Measurements from ENCODE around the gene CPTP. TPM values are rescaled to one million over a fixed set of nuclear protein-coding genes. Genes with fewer than 3 reads are reported as not detected.

The CPTP gene
- total and polyA plus RNA-seq, 2 of the 13 experiments (the other 11 are each of a cell fraction or from before 2014, with no cell fraction given) = 5.5 to 9.3 TPM

DNA sequence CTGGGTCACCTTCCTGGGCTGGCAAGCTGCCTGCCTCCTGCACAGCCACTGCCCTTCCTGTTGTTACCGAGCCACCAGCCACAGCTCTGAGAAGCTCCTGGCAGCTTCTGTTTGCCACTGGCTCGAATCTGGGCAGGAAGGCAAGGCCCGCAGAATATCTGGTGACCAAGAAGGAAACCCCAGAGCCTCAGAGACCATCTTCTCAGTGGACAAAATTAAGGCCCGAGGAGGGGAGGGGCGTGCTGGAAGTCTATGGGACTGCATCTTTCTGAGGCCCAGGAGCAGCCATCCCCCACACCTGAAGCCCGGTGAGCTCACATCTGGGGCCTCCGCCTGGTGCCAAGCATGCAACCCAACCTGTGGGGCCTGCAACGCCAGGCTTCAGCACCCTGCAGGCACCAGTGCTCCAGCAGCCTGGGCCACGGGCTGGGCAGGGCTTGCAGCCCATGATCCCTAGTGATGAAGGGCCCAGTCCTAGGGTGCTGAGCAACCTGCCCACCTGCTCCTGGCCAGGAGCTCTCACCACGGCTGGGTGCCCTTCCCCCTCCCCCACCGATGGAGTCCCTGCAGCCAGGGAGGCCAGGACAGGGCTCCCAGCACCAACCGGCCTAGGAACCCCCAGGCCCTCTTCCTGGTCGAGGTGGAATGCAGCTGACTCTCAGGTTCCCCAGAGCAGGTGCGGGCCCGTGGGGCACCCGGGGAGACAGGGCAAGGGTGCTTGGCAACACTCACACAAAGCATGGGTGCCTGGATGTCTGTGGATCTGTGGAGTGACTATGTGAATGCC is 879 bp downstream of the CPTP start (continued):
- TF ChIP-seq, protein P1, sequence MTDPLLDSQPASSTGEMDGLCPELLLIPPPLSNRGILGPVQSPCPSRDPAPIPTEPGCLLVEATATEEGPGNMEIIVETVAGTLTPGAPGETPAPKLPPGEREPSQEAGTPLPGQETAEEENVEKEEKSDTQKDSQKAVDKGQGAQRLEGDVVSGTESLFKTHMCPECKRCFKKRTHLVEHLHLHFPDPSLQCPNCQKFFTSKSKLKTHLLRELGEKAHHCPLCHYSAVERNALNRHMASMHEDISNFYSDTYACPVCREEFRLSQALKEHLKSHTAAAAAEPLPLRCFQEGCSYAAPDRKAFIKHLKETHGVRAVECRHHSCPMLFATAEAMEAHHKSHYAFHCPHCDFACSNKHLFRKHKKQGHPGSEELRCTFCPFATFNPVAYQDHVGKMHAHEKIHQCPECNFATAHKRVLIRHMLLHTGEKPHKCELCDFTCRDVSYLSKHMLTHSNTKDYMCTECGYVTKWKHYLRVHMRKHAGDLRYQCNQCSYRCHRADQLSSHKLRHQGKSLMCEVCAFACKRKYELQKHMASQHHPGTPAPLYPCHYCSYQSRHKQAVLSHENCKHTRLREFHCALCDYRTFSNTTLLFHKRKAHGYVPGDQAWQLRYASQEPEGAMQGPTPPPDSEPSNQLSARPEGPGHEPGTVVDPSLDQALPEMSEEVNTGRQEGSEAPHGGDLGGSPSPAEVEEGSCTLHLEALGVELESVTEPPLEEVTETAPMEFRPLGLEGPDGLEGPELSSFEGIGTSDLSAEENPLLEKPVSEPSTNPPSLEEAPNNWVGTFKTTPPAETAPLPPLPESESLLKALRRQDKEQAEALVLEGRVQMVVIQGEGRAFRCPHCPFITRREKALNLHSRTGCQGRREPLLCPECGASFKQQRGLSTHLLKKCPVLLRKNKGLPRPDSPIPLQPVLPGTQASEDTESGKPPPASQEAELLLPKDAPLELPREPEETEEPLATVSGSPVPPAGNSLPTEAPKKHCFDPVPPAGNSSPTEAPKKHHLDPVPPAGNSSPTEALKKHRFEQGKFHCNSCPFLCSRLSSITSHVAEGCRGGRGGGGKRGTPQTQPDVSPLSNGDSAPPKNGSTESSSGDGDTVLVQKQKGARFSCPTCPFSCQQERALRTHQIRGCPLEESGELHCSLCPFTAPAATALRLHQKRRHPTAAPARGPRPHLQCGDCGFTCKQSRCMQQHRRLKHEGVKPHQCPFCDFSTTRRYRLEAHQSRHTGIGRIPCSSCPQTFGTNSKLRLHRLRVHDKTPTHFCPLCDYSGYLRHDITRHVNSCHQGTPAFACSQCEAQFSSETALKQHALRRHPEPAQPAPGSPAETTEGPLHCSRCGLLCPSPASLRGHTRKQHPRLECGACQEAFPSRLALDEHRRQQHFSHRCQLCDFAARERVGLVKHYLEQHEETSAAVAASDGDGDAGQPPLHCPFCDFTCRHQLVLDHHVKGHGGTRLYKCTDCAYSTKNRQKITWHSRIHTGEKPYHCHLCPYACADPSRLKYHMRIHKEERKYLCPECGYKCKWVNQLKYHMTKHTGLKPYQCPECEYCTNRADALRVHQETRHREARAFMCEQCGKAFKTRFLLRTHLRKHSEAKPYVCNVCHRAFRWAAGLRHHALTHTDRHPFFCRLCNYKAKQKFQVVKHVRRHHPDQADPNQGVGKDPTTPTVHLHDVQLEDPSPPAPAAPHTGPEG (CRISPR knock-in tag; IDR thresholded peaks at IDR 0.05) = no peak
- TF ChIP-seq SMARCE1 (IDR thresholded peaks at IDR 0.05; ENCODE audit: borderline replicate concordance) = no peak
- TF ChIP-seq MXD4 (CRISPR knock-in tag; IDR thresholded peaks at IDR 0.05) = no peak
- TF ChIP-seq ZMYM4 (CRISPR knock-in tag; IDR thresholded peaks at IDR 0.05) = no peak
- no peak for TF ChIP-seq NCOA5 (CRISPR knock-in tag; IDR thresholded peaks at IDR 0.05)
- peak; percentile 65; the same call in 1 of the 2 replicates for TF ChIP-seq BCL3 (CRISPR knock-in tag; IDR thresholded peaks at IDR 0.05)
- 0 out of 4 replicates have a peak, but pooled peaks of 1 of the 2 experiments have one; percentile 6 for TF ChIP-seq POLR2A (IDR thresholded peaks at IDR 0.05; ENCODE audit: insufficient read depth in 1 of 2, low read depth in 2 of 2, low read length in 2 of 2)
- no peak for TF ChIP-seq NR0B2 (CRISPR knock-in tag; IDR thresholded peaks at IDR 0.05)
- no peak for TF ChIP-seq ZNF362 (CRISPR knock-in tag; IDR thresholded peaks at IDR 0.05; ENCODE audit: borderline replicate concordance)
- no peak for TF ChIP-seq ZNF766 (CRISPR knock-in tag; IDR thresholded peaks at IDR 0.05; ENCODE audit: borderline replicate concordance)
- TF ChIP-seq JUN (CRISPR knock-in tag; IDR thresholded peaks at IDR 0.05) = no peak
- no peak for TF ChIP-seq RARG (CRISPR knock-in tag; IDR thresholded peaks at IDR 0.05; ENCODE audit: low read depth)
- TF ChIP-seq, protein P2, sequence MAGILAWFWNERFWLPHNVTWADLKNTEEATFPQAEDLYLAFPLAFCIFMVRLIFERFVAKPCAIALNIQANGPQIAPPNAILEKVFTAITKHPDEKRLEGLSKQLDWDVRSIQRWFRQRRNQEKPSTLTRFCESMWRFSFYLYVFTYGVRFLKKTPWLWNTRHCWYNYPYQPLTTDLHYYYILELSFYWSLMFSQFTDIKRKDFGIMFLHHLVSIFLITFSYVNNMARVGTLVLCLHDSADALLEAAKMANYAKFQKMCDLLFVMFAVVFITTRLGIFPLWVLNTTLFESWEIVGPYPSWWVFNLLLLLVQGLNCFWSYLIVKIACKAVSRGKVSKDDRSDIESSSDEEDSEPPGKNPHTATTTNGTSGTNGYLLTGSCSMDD (CRISPR knock-in tag; IDR thresholded peaks at IDR 0.05) = no peak
- TF ChIP-seq ZNF713 (CRISPR knock-in tag; IDR thresholded peaks at IDR 0.05) = no peak
- TF ChIP-seq XRCC5 (optimal IDR thresholded peaks at IDR 0.05; ENCODE audit: low read length) = peak; percentile 3
- TF ChIP-seq HOXA5 (CRISPR knock-in tag; IDR thresholded peaks at IDR 0.05) = no peak
- no peak for TF ChIP-seq PAWR (CRISPR knock-in tag; IDR thresholded peaks at IDR 0.05; ENCODE audit: borderline replicate concordance)
- TF ChIP-seq ZNF746 (CRISPR knock-in tag; IDR thresholded peaks at IDR 0.05) = no peak
- no peak for TF ChIP-seq ONECUT2 (CRISPR knock-in tag; IDR thresholded peaks at IDR 0.05)
- TF ChIP-seq PITX1 (CRISPR knock-in tag; IDR thresholded peaks at IDR 0.05) = no peak
